Smooth muscle cell (in vitro differentiated cells): ENCODE measurements around the gene MYEOV. TPM values are rescaled to one million over a fixed set of nuclear protein-coding genes. Genes with fewer than 3 reads are reported as not detected.

Experiments used
- DNase-seq: peaks from one replicate; lab custom pipeline; 2025; ENCODE audit not compliant: unreplicated experiment; lab: John Stamatoyannopoulos, UW
- H2AFZ ChIP-seq: fragments of 200-600 bp; sonication (generic); 2 replicates; pipeline ENCODE4 v1.6.0; 2016; ENCODE audit warnings: antibody characterized with exemption, low read depth, mild to moderate bottlenecking
- H3F3A ChIP-seq: fragments of 200-600 bp; sonication (generic); 2 replicates; pipeline ENCODE4 v1.6.0; 2017; ENCODE audit warnings: antibody characterized with exemption, low read depth
- H3K27ac ChIP-seq: fragments of 200-600 bp; sonication (generic); 2 replicates; pipeline ENCODE4 v1.5.1; 2016; ENCODE audit warnings: low read depth, mild to moderate bottlenecking
- H3K27me3 ChIP-seq: fragments of 200-600 bp; sonication (generic); 2 replicates; pipeline ENCODE4 v1.6.1; 2016; ENCODE audit warnings: low read depth, mild to moderate bottlenecking
- H3K36me3 ChIP-seq: fragments of 200-600 bp; sonication (generic); 2 replicates; pipeline ENCODE4 v1.5.1; 2016; ENCODE audit warnings: low read depth
- H3K4me1 ChIP-seq: fragments of 200-600 bp; sonication (generic); 2 replicates; pipeline ENCODE4 v1.5.1; 2016; ENCODE audit warnings: low read depth
- H3K4me2 ChIP-seq: fragments of 200-600 bp; sonication (generic); 2 replicates; pipeline ENCODE4 v1.6.0; 2016; ENCODE audit warnings: mild to moderate bottlenecking
- H3K4me3 ChIP-seq: fragments of 200-600 bp; sonication (generic); 2 replicates; pipeline ENCODE4 v1.5.1; 2016; ENCODE audit warnings: mild to moderate bottlenecking
- H3K79me2 ChIP-seq: fragments of 200-600 bp; sonication (generic); 2 replicates; pipeline ENCODE4 v1.6.0; 2016; ENCODE audit warnings: low read depth, mild to moderate bottlenecking
- H3K9ac ChIP-seq: fragments of 200-600 bp; sonication (generic); 2 replicates; pipeline ENCODE4 v1.6.0; 2016; ENCODE audit warnings: low read depth
- H3K9me3 ChIP-seq: fragments of 200-600 bp; sonication (generic); replicated peaks from 2 replicates; pipeline ENCODE4 v1.5.1; 2016; ENCODE audit warnings: low read depth
- H4K20me1 ChIP-seq: fragments of 200-600 bp; sonication (generic); 2 replicates; pipeline ENCODE4 v1.6.0; 2016; ENCODE audit warnings: low read depth
- WGBS: methylation state at CpG from one replicate; pipeline ENCODE4 v1.1.7; 2016; ENCODE audit warnings: low lambda C conversion rate; 5-methylcytosine and 5-hydroxymethylcytosine counted together
- polyA plus RNA-seq: library from polyadenylated mRNA; unstranded; fragments of >200 nt; fragmentation: Nextera tagmentation; extraction: Ambion mirVana; gene quantifications from 2 replicates; pipeline ENCODE4 v1.2.1, GENCODE V29; 2016
- total RNA-seq: library from RNA; depleted of rRNA; stranded (reverse); fragments of >200 nt; gene quantifications from 2 replicates; pipeline ENCODE4 v1.2.3, GENCODE V29; 2014
- TF ChIP-seq, protein P1 (sequence below): fragments of 200-600 bp; sonication (generic); IDR thresholded peaks from 2 replicates; pipeline ENCODE4 v1.5.1; 2017; ENCODE audit warnings: borderline replicate concordance, mild to moderate bottlenecking, antibody characterized with exemption; ENCODE audit not compliant: insufficient read depth, poor library complexity, severe bottlenecking

Gene MYEOV
- total and polyA plus RNA-seq, 2 experiments from 2014 or later: 1.1 TPM; not detected in 1

GRCh38 chr11:69330330-69330729, 36.4 kb downstream of the MYEOV start:
- H2AFZ ChIP-seq: no peak overlapping the region

DNA sequence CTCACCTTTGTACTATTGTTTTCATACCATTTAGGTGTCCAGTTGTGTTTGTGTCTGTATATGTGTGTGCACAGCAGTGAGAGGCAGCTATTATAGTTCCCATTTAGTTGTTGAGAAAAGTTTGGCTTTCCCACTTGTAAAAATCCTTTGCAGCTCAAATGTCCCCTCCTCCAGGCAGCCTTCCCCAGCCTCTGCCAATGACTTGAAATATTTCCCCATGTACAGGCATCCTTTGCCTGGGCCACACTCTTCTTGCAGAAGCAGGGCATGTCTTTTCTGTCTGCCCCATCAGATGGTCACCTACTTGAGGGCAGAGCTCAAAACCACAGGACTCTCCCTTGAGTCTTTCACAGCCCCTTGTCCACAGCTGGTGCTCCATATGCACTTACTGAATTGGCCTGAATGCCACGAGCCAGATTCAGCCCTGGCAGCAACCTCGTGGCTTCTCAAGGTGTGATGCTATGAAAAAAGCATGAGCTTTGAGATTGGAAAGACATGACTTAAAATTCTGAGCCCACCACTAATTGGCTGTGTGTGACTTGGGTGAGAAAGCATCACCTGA, 39.3 kb downstream of the MYEOV start:
- TF ChIP-seq, protein P1, sequence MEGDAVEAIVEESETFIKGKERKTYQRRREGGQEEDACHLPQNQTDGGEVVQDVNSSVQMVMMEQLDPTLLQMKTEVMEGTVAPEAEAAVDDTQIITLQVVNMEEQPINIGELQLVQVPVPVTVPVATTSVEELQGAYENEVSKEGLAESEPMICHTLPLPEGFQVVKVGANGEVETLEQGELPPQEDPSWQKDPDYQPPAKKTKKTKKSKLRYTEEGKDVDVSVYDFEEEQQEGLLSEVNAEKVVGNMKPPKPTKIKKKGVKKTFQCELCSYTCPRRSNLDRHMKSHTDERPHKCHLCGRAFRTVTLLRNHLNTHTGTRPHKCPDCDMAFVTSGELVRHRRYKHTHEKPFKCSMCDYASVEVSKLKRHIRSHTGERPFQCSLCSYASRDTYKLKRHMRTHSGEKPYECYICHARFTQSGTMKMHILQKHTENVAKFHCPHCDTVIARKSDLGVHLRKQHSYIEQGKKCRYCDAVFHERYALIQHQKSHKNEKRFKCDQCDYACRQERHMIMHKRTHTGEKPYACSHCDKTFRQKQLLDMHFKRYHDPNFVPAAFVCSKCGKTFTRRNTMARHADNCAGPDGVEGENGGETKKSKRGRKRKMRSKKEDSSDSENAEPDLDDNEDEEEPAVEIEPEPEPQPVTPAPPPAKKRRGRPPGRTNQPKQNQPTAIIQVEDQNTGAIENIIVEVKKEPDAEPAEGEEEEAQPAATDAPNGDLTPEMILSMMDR: no peak
- WGBS: 85% methylated on average over 2 of the region's 2 CpGs
- Histone ChIP-seq H3K4me3 (no peak overlapping the region), H3K9me3 (no peaks in the 10 kb centered on the region), H3K27ac (no peak overlapping the region), H3F3A (no peaks in the 10 kb centered on the region), H4K20me1 (no peaks in the 10 kb centered on the region), H2AFZ (no peak overlapping the region), H3K27me3 (no peaks in the 10 kb centered on the region), H3K4me1 (no peaks in the 10 kb centered on the region), H3K9ac (no peak overlapping the region), H3K4me2 (no peak overlapping the region), H3K36me3 (no peaks in the 10 kb centered on the region), H3K79me2 (no peaks in the 10 kb centered on the region)
- DNase-seq: no peak

More at GRCh38 chr11:69330330-69330729, 36.4 kb downstream of the MYEOV start:
- no peak for DNase-seq
- no peaks in the 10 kb centered on the region for H3K79me2 ChIP-seq
- H3K27me3 ChIP-seq: no peaks in the 10 kb centered on the region
- H3K4me1 ChIP-seq: no peaks in the 10 kb centered on the region
- H3F3A ChIP-seq: no peaks in the 10 kb centered on the region
- H3K4me3 ChIP-seq: no peak overlapping the region
- no peaks in the 10 kb centered on the region for H3K9me3 ChIP-seq
- H4K20me1 ChIP-seq: no peaks in the 10 kb centered on the region
- H3K36me3 ChIP-seq: no peaks in the 10 kb centered on the region
- H3K27ac ChIP-seq: no peak overlapping the region
- H3K4me2 ChIP-seq: no peak overlapping the region
- TF ChIP-seq, protein P1: no peak
- H3K9ac ChIP-seq: no peak overlapping the region
- WGBS: 81% methylated on average over 4 of the region's 4 CpGs

- H3K4me2 ChIP-seq: no peak overlapping the region
- H3K27ac ChIP-seq: no peak overlapping the region
- H3K36me3 ChIP-seq: no peaks in the 10 kb centered on the region
- no peaks in the 10 kb centered on the region for H4K20me1 ChIP-seq
- H3K4me3 ChIP-seq: no peak overlapping the region
- no peak for DNase-seq
- WGBS: 77% methylated on average over 2 of the region's 2 CpGs
- no peak overlapping the region for H3K9ac ChIP-seq
- H3K4me1 ChIP-seq: no peaks in the 10 kb centered on the region
- TF ChIP-seq, protein P1: no peak
- H3K9me3 ChIP-seq: no peaks in the 10 kb centered on the region
- no peaks in the 10 kb centered on the region for H3K79me2 ChIP-seq
- no peaks in the 10 kb centered on the region for H3K27me3 ChIP-seq
- H3F3A ChIP-seq: no peaks in the 10 kb centered on the region
- H2AFZ ChIP-seq: no peak overlapping the region
Measured at GRCh38 chr11:69333879-69334278, 39.9 kb downstream of the MYEOV start.
